K562 (cell line): Measurements from ENCODE around the gene ABI2.

Source experiments
- SP2 ChIP-seq: IDR thresholded peaks from 2 replicates; pipeline ENCODE4 v1.6.1; 2011; ENCODE audit warnings: mild to moderate bottlenecking, low read depth, low read length, moderate library complexity; ENCODE audit not compliant: poor library complexity, severe bottlenecking; ENCODE audit errors: extremely low read depth
- ZBTB43 ChIP-seq: sonication (generic); formaldehyde crosslinking; IDR thresholded peaks from 2 replicates; pipeline ENCODE4 v1.8.0; 2023; ENCODE audit warnings: mild to moderate bottlenecking, missing genetic modification reagents

- TF ChIP-seq ZBTB43 (CRISPR knock-in tag) (no peak), SP2 (no peak)
Observed at GRCh38 chr2:203326356-203326755, 1.8 kb upstream of the ABI2 start.
